ENCODE measurements around the gene ASH1L.
"Not testable (repeated sequence)": the region's sequence is repeated elsewhere in the genome, so short reads cannot be mapped to it uniquely, and the experiment has no call there.

The ASH1L gene

GRCh38 chr1:155555915-155556314, 6.7 kb downstream of the ASH1L start:
- no peak for DNase-seq (ENCODE audit: low read depth in 2 of 2)

DNA sequence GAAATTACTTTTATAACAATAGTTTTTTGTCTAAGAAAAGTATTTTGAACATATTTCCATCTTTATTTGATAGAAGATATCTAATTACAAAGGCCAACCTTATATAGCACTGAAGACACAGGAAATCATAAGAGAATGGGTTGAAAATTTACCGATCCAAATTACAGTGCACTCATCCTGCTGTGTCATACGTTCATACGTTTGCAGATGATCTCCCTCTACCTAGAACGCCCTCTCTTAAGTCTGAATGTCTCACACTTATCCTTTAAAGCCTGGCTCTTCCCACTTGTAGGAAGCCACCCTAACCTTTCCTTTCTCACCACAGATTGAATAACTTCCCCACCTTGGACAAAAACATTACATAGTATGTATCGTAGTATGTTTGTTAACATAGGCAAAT, 9.3 kb downstream of the ASH1L start:
- DNase-seq (ENCODE audit: low read depth in 2 of 2), result no peak

DNA sequence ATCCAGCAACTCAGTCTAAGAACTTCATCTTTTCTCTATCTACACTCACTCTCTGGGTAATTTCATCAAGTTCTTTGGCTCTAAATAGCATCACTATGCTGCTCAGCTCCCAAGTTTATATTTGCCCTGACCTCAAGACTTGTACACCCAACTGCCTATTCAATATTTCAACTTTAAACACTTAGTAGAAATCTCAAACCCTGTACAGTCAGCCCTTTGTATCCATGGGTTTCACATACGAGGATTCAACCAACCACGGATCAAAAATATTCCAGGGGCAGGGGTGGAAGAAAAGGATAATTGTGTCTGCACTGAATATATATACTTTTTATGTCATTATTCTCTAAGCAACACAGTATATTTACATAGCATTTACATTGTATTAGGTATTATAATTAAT, 13.9 kb downstream of the ASH1L start:
- no peak for DNase-seq (ENCODE audit: low read depth in 2 of 2)

GRCh38 chr1:155540000-155540874, 22.4 kb downstream of the ASH1L start:
- DNase-seq (ENCODE audit: low read depth in 2 of 2), result no peak

- no peak for DNase-seq (ENCODE audit: low read depth in 2 of 2)
These were observed 25.4 kb downstream of the ASH1L start for GRCh38 chr1:155537193-155537592.

- DNase-seq (ENCODE audit: low read depth in 2 of 2), result no peak
These were observed 31.0 kb downstream of the ASH1L start for GRCh38 chr1:155531624-155532023.

DNA sequence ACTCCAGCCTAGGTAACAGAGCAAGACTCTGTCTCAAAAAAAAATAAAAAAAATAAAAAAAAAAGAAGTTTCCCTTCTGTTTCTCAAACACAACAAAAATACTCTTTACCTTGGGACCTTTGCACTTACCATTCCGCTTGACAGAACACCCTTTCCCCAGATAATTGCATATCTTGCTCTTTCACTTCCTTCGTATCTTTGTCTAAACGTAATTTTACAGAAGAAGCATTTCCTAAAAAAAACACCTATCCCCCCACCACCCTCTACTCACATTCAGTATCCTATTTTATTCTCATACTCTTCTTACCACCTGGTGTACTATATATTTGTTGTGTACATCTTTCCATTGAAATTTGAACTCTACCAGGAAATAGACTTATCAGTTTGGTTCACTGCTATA, 32.7 kb downstream of the ASH1L start:
- DNase-seq (ENCODE audit: low read depth in 2 of 2), result no peak

DNA sequence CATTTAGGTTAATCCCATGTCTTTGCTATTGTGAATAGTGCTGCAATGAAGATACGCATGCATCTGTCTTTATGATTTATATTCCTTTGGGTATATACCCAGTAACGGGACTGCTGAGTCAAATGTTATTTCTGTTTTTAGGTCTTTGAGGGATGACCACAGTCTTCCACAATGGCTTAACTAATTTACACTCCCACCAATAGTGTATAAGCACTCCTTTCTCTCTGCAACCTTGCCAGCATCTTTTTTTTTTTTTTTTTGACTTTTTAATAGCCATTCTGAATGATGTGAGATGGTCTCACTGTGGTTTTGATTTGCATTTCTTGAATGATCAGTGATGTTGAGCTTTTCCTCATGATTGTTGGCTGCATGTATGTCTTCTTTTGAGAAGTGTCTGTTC, 33.5 kb downstream of the ASH1L start:
- no peak for DNase-seq (ENCODE audit: low read depth in 2 of 2)

GRCh38 chr1:155527677-155528076, 34.9 kb downstream of the ASH1L start:
- DNase-seq (ENCODE audit: low read depth in 2 of 2), result no peak

DNA sequence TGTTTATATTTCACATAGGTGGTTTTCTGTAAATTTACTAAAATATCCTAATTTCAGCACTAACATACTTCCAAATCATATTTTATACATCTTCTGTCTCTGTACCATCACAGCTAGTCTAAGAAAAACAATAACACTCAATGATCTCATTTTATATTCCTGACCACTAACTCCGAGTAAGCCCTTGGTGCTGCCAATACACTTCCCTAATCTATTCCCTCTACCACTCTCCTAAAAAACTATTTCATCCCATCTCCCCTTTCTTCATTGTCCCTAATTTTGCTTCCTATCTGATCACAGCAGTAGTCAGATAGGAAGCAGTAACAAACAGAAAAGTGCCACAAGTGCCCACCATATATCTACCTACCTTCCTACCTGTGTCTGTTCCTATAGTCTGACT, 36.2 kb downstream of the ASH1L start:
- DNase-seq (ENCODE audit: low read depth in 2 of 2), result no peak

GRCh38 chr1:155522069-155522468, 40.5 kb downstream of the ASH1L start:
- no peak for DNase-seq (ENCODE audit: low read depth in 2 of 2)

GRCh38 chr1:155518484-155518883, 44.1 kb downstream of the ASH1L start:
- no peak for DNase-seq (ENCODE audit: low read depth in 2 of 2)

DNA sequence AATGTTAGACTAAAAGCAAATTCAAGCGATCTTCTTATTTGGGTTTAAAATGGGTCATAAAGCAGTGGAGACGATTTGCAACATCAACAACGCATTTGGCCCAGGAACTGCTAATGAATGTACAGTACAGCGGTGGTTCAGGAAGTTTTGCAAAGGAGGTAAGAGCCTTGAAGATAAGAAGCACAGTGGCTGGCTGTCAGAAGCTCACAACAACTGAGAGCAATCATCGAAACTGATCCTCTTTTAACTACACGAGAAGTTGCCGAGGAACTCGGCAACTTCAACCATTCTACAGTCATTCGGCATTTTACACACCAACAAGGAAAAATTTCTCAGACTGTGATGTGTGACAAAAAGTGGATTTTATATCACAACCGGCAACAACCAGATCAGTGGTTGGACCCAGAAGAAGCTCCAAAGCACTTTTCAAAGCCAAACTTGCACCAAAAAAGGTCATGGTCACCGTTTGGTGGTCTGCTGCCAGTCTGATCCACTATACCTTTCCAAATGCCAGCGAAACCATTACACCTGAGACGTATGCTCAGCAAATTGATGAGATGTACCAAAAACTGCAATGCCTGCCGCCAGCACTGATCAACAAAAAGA, 47.9 kb downstream of the ASH1L start:
- no peak for DNase-seq (ENCODE audit: low read depth in 2 of 2)

GRCh38 chr1:155513300-155513916, 49.2 kb downstream of the ASH1L start:
- DNase-seq (ENCODE audit: low read depth in 2 of 2), result no peak

- DNase-seq (ENCODE audit: low read depth in 2 of 2), result not testable (repeated sequence)
These were observed 51.2 kb downstream of the ASH1L start for GRCh38 chr1:155511385-155511784.

DNA sequence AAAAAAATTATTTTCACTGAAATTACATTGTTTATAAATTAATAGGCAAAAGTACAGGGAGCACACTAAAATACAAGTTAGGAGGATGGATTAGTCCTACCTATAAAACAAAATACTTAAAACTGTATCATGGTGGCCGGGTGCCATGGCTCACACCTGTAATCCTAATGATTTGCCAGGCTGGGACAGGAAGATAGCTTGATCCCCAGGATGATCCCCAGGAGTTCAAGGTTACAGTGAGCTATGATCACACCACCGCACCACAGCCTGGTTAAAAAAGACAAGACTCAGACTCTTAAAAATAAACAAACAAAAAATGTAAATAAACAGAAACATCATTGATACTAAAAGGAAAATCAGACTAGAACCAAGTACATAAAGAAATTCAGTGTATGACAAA, 53.5 kb downstream of the ASH1L start:
- DNase-seq (ENCODE audit: low read depth in 2 of 2), result no peak

- no peak for DNase-seq (ENCODE audit: low read depth in 2 of 2)
These were observed 54.7 kb downstream of the ASH1L start for GRCh38 chr1:155507945-155508344.

GRCh38 chr1:155505963-155506362, 56.6 kb downstream of the ASH1L start:
- not testable (repeated sequence) for DNase-seq (ENCODE audit: low read depth in 2 of 2)

DNA sequence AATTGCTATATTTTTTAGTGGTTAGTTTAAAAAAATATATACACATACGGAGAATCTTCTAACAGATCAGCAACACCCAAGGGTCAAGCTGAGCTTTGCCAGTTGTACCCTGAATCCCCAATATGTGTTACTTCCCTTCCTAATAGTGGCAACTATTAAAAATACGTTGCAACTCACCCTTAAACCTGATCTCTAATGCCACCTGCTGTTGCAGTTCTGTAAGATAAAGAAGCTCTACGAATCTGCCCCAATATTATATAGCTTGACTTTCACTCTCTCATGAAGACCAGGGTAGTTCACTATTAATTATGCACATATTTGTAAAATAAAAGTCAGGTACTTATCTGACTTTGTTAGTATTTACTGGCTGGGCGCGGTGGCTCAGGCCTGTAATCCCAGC, 58.4 kb downstream of the ASH1L start:
- no peak for DNase-seq (ENCODE audit: low read depth in 2 of 2)

GRCh38 chr1:155499953-155500639, 62.5 kb downstream of the ASH1L start:
- no peak for DNase-seq (ENCODE audit: low read depth in 2 of 2)

- no peak for DNase-seq (ENCODE audit: low read depth in 2 of 2)
These were observed 63.3 kb downstream of the ASH1L start for GRCh38 chr1:155499263-155499662.

- DNase-seq (ENCODE audit: low read depth in 2 of 2), result not testable (repeated sequence)
These were observed 69.0 kb downstream of the ASH1L start for GRCh38 chr1:155493595-155493994.

Measured in stimulated activated CD8-positive, alpha-beta memory T cell treated with anti-CD3 and anti-CD28 coated beads, Interleukin-7, amount 100 ng/mL, for 4 hours (primary cell).